ENCODE data around the gene UBE4A. TPM values are rescaled to one million over a fixed set of nuclear protein-coding genes. Genes with fewer than 3 reads are reported as not detected.
A peak's percentile ranks its signal among the peaks of the same experiment; 100 is the strongest.

Gene UBE4A
- total and polyA plus RNA-seq, 9 of the 15 experiments (the other 6 are each of a cell fraction or from before 2014, with no cell fraction given), result 13.5 to 45.2 (median 26.8) TPM

DNA sequence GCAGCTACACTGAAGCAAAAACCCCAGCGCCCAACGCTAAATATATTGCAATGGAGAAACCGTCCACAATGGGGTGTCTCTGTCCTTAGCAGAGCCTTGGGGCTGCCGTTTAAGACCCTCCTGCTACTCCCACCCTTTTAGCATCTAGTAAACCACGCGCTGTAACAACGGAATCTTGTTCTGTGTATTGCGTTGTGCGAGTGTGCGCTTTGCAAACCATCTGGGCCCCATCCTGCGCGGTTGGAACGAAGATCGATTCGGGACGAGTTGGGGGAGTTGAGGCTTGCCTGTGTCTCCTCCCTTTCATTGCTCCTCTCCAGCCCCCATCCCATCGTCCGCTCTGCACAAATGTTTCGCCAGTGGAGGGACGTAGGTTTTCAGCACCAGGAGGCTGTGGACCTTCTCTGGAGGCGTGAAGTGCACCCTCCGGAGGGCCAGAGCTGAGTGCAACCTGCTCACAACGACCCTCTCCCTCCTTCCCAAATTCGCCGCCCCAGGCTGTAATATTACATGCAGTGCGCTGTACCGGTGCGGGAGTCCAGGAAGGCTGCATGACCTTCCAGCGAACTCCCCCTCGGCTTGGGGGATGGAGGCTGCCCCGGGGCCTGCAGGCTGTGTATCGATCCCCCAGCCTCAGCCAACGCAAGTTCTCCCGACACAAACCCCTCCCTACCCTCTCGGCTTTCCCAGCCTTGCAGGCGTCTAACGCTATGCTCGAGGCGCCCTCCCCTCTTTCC, 75.3 kb downstream of the UBE4A start:
- peak overlapping the region; percentile 90 for H2AFZ ChIP-seq (ENCODE audit: low read depth, low read length)
- peak overlapping the region; percentile 91 for H3K4me3 ChIP-seq
- no peaks in the 10 kb centered on the region for H3K9me1 ChIP-seq (ENCODE audit: control insufficient read depth, insufficient read depth, low read length)
- FAIRE-seq (peak; percentile 72), DNase-seq (ENCODE audit: extremely low read depth in 1 of 4, low spot score in 3 of 4) (peak in 2 of 4 experiments; percentile 37 to 65), ATAC-seq (peak; percentile 11)
- peaks cover 21 to 35% of the 10 kb centered on the region in 2 experiments for H3K4me1 ChIP-seq (replicated peaks in 1 of 2; ENCODE audit: control insufficient read depth in 2 of 2, insufficient read depth in 2 of 2, low read length in 2 of 2)
- CTCF ChIA-PET (ENCODE audit: low intra/inter-chr PET ratio), result interaction anchor here (0.5 kb wide), 1 partner anchor 353 kb away, joined by 3 read pairs; no protein-coding TSS in a partner anchor
- peaks cover 10% of the 10 kb centered on the region; the same call in 2 of the 3 replicates for H3K36me3 ChIP-seq (ENCODE audit: control insufficient read depth, insufficient read depth, low read length)
- intact Hi-C loops (cut with micrococcal nuclease), result no loop called here
- peak overlapping the region; percentile 61 to 92 for H3K9ac ChIP-seq (ENCODE audit: insufficient read depth in 1 of 2, low read depth in 2 of 2, low read length in 2 of 2)
- peaks cover 23% of the 10 kb centered on the region for H4K20me1 ChIP-seq (replicated peaks; ENCODE audit: control insufficient read depth, insufficient read depth, low read length)
- H3K4me2 ChIP-seq (ENCODE audit: insufficient read depth, low read length), result peak overlapping the region; percentile 96
- in situ Hi-C loops (cut with MboI), result no loop called here
- H3K27me3 ChIP-seq (ENCODE audit: control insufficient read depth in 2 of 2, insufficient read depth in 2 of 2, low read length in 2 of 2), result no peaks in the 10 kb centered on the region
- peaks cover 36% of the 10 kb centered on the region for H3K79me2 ChIP-seq (ENCODE audit: control insufficient read depth, insufficient read depth, low read length)
- peak overlapping the region; percentile 79 for H3K27ac ChIP-seq (ENCODE audit: extremely low read depth, low read depth, low read length)
- no peaks in the 10 kb centered on the region for H3K9me3 ChIP-seq (replicated peaks; ENCODE audit: control insufficient read depth, insufficient read depth, low read depth, low read length)
- BruUV-seq (replicated peaks), result no TSS peak
- POLR2A ChIA-PET, result interaction anchor here (0.5 to 2.0 kb wide), 8 partner anchors 15 to 81 kb away, joined by 3 to 6 read pairs (median 3); no protein-coding TSS in a partner anchor
- WGBS (ENCODE audit: insufficient coverage, low coverage, missing lambda C conversion rate), result 4% methylated on average over 34 of the region's 39 CpGs
- TF ChIP-seq STAT5B (CRISPR knock-in tag; IDR thresholded peaks at IDR 0.05) (no peak), CEBPB (tag; IDR thresholded peaks at IDR 0.05) (no peak), TAF7 (tag; IDR thresholded peaks at IDR 0.05) (no peak), CAMTA2 (CRISPR knock-in tag; conservative IDR thresholded peaks at IDR 0.05) (no peak), ZNF24 (IDR thresholded peaks at IDR 0.05) (peak; percentile 37; the same call in 1 of the 2 replicates), MAZ (CRISPR knock-in tag; conservative IDR thresholded peaks at IDR 0.05 in 1 of 2, IDR thresholded peaks at IDR 0.05 in 1 of 2) (peak in 1 of 2 experiments; percentile 51; a peak in 1 of 4 replicates), PHB (CRISPR knock-in tag; IDR thresholded peaks at IDR 0.05) (no peak)
- TF ChIP-seq, protein P1, sequence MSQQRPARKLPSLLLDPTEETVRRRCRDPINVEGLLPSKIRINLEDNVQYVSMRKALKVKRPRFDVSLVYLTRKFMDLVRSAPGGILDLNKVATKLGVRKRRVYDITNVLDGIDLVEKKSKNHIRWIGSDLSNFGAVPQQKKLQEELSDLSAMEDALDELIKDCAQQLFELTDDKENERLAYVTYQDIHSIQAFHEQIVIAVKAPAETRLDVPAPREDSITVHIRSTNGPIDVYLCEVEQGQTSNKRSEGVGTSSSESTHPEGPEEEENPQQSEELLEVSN (IDR thresholded peaks at IDR 0.05; ENCODE audit: borderline replicate concordance in 1 of 2, extremely low read depth in 1 of 2, insufficient read depth in 1 of 2, insufficient read length in 1 of 2, low read depth in 1 of 2, low read length in 1 of 2, poor library complexity in 1 of 2, severe bottlenecking in 1 of 2), result peak; percentile 3 to 13
- TF ChIP-seq, protein P2, sequence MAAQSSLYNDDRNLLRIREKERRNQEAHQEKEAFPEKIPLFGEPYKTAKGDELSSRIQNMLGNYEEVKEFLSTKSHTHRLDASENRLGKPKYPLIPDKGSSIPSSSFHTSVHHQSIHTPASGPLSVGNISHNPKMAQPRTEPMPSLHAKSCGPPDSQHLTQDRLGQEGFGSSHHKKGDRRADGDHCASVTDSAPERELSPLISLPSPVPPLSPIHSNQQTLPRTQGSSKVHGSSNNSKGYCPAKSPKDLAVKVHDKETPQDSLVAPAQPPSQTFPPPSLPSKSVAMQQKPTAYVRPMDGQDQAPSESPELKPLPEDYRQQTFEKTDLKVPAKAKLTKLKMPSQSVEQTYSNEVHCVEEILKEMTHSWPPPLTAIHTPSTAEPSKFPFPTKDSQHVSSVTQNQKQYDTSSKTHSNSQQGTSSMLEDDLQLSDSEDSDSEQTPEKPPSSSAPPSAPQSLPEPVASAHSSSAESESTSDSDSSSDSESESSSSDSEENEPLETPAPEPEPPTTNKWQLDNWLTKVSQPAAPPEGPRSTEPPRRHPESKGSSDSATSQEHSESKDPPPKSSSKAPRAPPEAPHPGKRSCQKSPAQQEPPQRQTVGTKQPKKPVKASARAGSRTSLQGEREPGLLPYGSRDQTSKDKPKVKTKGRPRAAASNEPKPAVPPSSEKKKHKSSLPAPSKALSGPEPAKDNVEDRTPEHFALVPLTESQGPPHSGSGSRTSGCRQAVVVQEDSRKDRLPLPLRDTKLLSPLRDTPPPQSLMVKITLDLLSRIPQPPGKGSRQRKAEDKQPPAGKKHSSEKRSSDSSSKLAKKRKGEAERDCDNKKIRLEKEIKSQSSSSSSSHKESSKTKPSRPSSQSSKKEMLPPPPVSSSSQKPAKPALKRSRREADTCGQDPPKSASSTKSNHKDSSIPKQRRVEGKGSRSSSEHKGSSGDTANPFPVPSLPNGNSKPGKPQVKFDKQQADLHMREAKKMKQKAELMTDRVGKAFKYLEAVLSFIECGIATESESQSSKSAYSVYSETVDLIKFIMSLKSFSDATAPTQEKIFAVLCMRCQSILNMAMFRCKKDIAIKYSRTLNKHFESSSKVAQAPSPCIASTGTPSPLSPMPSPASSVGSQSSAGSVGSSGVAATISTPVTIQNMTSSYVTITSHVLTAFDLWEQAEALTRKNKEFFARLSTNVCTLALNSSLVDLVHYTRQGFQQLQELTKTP (IDR thresholded peaks at IDR 0.05; ENCODE audit: low read depth in 1 of 2, partially characterized antibody in 2 of 2), result peak in 1 of 2 experiments; percentile 81
- TF ChIP-seq, protein P3, sequence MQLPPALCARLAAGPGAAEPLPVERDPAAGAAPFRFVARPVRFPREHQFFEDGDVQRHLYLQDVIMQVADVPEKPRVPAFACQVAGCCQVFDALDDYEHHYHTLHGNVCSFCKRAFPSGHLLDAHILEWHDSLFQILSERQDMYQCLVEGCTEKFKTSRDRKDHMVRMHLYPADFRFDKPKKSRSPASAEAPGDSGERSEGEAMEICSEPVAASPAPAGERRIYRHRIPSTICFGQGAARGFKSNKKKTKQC (CRISPR knock-in tag; IDR thresholded peaks at IDR 0.05), result peak; percentile 91; the same call in 1 of the 2 replicates
- TF ChIP-seq, protein P4, sequence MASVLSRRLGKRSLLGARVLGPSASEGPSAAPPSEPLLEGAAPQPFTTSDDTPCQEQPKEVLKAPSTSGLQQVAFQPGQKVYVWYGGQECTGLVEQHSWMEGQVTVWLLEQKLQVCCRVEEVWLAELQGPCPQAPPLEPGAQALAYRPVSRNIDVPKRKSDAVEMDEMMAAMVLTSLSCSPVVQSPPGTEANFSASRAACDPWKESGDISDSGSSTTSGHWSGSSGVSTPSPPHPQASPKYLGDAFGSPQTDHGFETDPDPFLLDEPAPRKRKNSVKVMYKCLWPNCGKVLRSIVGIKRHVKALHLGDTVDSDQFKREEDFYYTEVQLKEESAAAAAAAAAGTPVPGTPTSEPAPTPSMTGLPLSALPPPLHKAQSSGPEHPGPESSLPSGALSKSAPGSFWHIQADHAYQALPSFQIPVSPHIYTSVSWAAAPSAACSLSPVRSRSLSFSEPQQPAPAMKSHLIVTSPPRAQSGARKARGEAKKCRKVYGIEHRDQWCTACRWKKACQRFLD (CRISPR knock-in tag; IDR thresholded peaks at IDR 0.05), result no peak
- TF ChIP-seq, protein P5, sequence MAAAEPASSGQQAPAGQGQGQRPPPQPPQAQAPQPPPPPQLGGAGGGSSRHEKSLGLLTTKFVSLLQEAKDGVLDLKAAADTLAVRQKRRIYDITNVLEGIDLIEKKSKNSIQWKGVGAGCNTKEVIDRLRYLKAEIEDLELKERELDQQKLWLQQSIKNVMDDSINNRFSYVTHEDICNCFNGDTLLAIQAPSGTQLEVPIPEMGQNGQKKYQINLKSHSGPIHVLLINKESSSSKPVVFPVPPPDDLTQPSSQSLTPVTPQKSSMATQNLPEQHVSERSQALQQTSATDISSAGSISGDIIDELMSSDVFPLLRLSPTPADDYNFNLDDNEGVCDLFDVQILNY (CRISPR knock-in tag; IDR thresholded peaks at IDR 0.05), result 0 out of 2 replicates have a peak, but pooled peaks have one; percentile 13

Data from K562 (cell line).